HG03354 (cell line): ENCODE results near the gene CHN2.

Source experiments
- ATAC-seq: cut with Tn5 transposase; IDR thresholded peaks from one replicate; pipeline ENCODE4 v1.9.1; 2021; ENCODE audit warnings: mild to moderate bottlenecking; ENCODE audit not compliant: unreplicated experiment, poor library complexity, severe bottlenecking

Gene CHN2

GRCh38 chr7:29476916-29477315 is 282.3 kb downstream of the CHN2 start:
- ATAC-seq, result no peak

DNA sequence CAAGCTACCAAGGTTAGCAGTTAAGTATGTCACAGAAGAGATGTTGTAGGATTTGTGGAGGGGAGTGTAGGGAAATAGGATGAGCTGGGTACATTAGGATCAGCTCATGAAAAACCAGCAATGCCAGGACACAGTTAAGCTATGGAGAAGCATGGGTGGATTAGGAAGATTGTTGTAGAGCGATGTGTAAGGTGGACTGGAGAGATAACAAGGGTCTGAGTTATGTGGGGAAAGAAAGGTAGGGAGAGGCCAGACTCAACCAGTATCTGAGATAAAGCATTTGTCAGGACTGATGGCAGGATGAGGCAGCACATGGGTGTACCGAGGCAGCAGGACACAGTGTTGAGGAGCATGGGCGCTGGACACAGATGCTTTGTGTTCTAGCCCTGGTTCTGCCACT is 283.7 kb downstream of the CHN2 start:
- no peak for ATAC-seq

DNA sequence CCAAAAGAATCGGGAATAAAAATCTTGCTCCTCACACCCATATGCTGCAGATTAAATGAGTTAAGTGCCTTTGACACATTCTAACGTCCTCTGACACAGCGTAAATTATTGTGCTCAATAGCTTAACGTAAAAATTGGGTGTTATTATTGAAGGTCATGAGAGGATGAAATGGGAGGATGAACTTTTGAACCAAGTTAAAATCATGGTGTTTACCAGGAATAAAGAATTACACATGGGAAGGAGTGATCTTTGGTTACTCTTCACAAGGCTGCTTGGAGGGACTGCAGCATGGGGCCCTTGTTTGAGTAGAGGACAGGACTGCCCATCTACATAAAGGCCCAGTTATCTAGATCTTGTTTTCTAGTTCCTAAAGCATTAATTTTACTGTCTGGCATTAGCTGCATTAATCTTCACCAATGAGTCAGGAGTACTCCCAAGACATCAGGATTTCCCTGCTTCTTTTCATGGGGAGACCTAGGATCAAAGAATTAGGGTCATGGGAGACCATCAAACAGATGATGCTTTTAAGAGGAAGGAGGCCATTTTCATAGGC is 284.2 kb downstream of the CHN2 start:
- ATAC-seq, result no peak

GRCh38 chr7:29479301-29480200 is 285.0 kb downstream of the CHN2 start:
- no peak for ATAC-seq

DNA sequence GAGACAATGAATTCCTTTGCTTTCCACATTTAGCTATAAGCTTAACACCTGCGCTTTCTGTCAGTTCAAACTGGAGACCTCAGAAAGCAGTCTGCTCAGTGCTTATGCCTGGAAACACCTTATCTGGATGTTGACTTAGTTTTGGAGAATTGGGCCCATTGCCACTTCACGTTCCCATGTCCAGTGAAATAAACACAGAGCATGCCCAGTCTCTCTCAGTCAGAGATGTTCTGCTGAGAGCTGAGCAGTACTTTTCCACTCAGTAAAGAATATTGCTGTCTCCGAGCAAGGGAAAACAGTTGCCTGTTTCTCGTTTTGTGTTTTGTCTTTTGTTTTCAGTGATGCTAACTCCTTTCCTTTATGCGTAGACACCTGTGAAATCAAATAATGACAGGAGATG is 285.9 kb downstream of the CHN2 start:
- ATAC-seq, result no peak

GRCh38 chr7:29480934-29481651 is 286.5 kb downstream of the CHN2 start:
- ATAC-seq, result no peak

- ATAC-seq, result no peak
Measured at GRCh38 chr7:29482056-29482455, 287.5 kb downstream of the CHN2 start.

DNA sequence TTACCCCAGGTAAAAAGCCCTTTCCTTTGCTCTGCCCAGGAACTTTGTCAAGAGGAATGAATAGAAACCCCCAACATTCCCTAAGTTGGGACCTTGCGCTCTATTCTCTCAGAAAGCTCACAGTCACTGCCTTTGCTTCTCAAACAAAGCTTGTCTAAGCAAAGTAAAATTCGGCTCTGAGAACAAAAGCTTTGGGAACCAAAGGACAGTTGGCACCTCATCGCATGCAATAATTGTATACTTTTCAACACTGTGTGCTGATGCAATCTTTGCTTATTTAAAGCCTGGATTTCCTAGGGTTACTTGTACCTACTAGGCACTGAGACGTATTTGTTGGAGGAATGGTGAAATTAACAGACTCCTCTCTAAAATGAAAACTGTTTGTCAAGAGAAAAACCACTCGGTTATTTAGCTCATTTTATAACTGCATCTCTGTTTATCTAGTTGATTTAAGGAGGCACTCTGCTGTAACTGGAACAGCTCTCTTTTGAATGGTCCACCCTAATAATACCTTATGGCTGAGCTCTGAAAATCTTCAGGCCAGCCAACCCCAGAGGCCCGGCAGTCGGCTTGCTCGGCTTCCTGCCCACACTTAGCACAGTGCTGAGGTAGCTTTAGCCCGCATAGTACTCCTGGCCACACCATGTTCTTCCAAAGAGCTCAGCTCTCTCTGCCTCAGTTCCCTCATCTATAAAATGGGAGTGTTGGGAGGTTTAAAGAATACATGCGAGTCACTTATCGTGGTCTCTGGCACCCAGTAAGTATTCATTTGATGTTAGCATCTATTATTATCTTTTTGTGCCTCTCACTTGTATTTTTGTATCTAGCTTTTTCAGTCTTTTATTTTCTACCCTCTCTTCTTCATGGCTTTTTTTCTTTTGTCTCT is 288.9 kb downstream of the CHN2 start:
- ATAC-seq, result no peak

DNA sequence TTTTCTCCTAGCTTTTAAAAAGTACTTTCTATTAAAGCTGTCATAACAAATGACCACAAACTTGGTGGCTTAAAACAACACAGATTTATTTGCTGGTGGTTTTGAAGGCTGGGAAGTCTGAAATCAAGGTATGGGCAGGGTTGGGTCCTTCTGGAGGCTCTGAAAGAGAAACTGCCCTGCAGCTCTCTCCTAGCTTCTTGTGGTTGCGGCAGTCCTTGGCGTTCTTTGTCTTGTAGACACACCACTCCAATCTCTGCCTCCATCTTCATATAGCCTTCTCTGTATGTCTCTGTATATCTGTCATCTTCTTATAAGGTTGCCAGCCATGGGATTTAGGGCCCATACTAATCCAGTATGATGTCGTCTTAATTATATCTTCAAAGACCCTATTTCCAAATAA is 289.7 kb downstream of the CHN2 start:
- ATAC-seq, result no peak

GRCh38 chr7:29485339-29486190 is 291.0 kb downstream of the CHN2 start:
- ATAC-seq, result no peak

DNA sequence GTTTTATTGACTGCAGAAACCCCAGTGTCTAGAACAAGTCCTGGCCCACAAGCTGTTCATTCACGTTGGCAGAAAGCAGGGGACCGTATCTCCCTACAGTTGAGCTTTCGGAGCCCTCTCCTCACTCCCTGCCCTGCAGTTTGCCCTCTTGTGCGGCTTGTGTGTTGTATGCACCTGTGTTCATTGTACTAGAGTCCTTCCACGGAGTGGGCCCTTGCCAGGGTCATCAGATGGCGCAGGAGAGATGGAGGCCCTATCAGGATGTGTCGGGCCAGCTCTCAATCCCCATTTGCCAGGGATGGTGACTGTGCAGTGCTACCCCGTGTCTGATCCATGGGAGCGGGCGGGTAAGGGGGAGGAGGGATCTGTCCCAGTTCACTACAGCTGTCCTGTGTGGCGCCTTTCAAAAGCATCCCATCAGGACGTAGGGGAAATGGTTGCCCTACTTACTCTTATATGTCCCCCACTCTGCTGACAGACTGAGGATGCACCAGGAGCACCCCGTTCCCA is 291.7 kb downstream of the CHN2 start:
- no peak for ATAC-seq

- no peak for ATAC-seq
Measured at GRCh38 chr7:29487424-29487823, 292.8 kb downstream of the CHN2 start.

DNA sequence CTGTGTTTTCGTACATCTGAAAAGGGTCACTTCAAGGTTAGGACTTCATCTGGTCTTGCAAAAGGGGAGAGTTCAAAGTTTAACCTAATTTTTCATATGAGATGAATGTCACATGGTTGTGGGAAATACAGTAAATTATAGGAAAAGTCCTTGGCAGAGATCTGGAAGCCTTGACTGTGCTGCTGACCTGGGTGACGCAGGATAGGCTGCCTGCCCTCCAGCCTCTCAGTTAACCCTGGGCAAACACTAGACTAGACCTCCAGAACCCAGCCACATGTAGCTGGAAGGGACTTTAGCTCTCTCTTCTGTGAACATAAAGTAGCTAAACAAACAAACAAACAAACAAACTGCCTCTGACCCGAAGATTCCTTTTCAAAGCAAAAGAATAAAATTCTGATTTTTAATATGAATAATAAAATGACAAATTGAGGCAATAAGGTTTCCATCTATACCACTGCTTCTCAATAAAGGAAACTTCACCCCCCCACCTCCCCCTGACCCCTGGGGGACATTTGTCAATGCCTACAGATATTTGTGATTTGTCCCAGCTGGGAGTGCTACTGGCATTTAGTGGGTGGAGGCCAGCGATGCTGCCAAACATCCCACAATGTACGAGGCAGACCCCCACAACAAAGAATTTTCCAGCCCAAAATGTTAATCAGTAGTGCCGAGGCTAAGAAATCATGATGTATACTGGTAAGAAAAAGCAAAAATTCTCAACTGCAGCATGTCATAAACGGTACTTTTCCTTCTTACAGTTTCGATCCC is 293.8 kb downstream of the CHN2 start:
- no peak for ATAC-seq

DNA sequence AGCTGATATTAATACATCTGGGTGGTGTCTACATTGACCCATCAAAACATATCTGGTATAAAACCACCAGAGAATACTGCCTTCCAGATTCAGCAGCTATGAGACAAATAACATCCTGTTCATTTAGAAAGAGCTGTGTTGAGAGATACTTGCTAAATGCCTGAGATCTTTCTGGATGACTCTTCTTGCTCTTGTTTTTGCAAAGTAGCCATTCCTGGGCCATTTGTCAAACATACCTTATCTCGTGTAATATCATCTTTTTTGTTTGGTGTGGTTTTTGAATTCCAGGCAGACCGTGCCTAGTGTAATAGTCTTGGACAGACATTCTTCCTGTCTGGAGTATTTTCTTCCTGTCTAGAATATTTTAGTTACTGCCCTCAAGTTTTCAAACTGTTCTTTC is 294.4 kb downstream of the CHN2 start:
- no peak for ATAC-seq

DNA sequence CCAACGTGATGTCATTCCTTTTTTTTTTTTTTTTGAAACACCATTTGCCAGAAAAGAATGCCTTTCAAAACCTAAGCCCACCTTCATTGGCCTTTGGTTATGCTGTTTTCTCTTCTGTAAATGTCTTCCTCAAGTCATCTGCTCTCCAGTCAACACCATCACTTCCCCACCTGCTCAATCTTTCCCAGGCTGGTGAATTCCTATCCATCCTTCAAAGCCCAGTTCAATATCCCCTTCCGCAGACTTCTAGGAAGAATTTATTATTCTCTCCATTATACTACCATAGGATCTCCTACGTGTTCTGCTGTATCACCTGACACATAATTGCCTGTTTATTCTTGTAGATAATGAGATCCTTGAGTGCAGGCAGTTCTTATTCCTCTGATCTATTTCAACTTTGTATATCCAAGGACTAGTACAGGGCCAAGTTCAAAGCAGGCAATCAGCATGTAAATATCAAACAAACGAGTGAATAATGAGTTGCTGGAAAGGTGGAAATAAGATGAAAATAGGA is 295.6 kb downstream of the CHN2 start:
- no peak for ATAC-seq

DNA sequence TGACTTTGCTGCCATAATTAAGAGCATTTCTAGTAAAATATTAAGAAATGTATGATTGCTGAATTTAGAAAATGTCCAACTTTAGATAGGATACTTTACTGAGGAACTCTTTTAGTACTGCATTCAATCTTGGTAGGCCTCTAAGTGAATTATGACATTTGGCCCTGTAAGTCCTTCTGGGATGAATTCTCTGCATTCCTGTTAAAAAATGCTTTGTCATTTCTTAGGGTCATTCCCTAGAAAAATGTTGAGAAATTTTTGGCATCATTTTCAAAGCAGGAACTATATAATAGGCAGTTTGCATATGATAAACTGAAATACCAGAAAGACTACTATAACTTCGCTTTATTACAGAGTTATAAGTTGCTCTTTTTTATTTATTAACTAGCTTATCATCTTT is 299.8 kb downstream of the CHN2 start:
- ATAC-seq, result no peak

DNA sequence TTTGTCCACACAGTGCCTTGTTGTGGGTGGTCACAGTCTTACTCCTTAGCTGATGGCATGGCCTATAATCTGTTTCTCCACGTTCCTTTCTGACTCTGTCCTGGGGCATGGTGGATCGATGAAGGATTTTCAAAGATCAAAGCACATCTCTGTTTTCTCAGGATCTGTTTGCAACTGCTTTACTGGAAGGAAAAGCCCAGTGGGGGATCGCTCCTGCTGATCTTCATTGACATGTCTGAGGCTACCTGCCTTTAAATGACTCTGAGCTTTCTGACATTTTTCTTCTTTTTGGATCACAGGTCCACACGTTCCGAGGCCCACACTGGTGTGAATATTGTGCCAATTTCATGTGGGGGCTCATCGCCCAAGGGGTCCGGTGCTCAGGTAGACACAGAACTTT is 301.1 kb downstream of the CHN2 start:
- ATAC-seq, result no peak
